HG02642 (cell line): ENCODE data around the gene NHERF2.
"Not testable (repeated sequence)": the region's sequence is repeated elsewhere in the genome, so short reads cannot be mapped to it uniquely, and the experiment has no call there.

Experiments used
- ATAC-seq: cut with Tn5 transposase; IDR thresholded peaks from one replicate; pipeline ENCODE4 v1.9.1; 2021; ENCODE audit warnings: mild to moderate bottlenecking; ENCODE audit not compliant: unreplicated experiment, poor library complexity

Gene NHERF2

DNA sequence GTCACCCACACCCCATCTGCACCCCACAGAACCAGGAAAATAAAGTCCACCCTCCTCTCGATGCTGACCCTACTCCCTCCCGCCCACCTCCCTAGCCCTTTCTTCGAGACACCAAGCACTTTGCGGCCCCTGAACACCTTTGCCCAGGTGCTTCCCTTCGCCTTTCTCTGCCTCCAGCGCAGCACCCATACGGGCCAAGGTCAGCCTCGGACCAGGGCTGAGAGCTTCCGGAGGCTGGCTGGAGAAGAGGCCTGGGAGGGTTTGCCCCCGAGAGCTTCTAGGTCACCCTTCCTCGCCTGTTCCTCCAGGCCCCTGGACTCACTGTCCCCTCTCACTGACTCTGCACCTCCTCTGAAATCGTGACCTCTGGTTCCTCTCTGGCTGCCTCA lies 2.7 kb upstream of the NHERF2 start:
- no peak for ATAC-seq

DNA sequence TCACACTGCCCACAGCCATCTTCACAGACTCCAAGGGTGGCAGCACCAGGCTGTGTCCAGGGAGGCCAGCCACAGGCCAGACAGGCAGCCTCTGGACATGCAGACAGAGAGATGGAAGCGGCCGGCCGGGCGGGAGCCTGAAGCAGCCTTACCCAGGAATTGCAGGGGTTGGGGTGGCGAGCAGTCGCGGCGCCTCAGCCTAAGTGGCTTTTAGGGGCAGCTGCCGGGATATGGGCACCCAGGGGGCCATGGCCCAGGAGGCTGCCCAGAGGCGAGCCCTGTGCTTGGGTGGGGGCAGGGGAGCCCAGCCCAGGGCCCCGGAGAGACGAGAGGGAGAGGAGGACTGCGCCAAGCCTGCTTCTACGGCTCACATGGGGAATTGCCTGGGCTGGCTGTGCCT lies 1.5 kb upstream of the NHERF2 start:
- no peak for ATAC-seq

DNA sequence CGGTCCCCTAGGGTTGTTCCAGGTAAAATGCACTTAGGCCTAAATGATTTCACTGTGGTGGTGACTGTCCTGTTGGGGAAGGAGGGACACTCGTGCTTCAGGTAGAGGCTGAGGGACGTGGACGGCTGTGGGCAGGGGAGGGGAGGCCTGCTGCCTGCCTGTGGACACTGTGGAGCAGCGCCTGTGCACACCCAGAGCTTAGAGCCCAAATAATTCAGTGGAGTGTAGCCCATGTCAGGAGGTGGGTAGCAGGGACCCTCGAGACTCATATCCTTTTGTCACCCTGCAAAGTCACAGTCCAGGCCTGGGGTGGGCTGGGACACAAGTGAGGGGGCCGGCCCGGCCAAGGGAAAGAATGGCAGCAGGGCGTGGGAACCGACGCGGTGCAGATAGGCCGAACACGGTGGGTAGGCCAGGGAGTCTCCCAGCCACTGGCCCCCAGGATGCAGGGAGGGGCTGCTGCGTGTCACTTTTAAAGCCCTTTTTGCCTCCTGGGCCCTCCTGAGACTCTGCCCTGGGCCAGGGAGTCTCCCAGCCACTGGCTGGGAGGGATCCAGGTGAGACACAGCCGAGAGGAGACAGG lies 733 bp upstream of the NHERF2 start:
- no peak for ATAC-seq

DNA sequence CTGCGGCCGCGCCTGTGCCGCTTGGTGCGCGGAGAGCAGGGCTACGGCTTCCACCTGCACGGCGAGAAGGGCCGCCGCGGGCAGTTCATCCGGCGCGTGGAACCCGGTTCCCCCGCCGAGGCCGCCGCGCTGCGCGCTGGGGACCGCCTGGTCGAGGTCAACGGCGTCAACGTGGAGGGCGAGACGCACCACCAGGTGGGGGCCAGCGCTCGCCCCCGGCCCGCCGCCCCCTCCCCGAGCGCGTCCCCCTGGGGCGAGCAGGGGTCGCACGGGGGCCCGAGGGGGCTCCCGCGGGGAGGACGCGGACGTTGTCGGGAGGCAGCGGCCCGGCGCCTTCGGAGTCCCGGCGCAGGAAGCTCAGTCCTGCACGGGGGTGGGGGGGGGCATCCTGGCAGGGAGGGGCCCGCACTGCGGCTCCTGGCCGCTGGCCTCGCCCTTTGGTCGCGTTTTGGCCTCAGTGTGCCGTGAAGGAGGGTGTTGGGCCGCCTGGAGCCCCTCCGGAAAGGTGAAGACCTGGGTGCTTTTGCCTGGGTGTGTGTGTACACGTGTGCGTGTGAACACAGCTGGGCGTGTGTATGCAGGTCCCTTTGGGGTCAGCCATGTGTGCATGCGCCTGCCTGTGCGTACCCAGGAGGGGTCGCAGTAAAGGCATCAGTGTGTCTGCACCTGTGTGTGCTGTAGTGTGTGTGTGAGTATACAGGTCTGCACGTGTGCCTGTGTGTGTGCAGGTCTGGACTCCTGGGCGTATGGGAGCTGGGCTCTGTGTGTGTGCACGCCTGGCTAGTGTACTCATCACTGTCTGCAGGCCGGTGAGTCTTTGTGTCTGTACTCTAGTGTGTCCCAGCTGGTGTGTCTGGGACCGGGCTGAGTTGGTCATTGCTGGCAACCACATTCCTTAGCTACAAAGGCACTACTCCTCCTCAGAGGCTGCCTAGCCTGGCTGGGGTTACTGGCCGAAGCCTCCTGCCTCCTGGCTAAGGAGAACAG lies 615 bp downstream of the NHERF2 start:
- no peak for ATAC-seq

DNA sequence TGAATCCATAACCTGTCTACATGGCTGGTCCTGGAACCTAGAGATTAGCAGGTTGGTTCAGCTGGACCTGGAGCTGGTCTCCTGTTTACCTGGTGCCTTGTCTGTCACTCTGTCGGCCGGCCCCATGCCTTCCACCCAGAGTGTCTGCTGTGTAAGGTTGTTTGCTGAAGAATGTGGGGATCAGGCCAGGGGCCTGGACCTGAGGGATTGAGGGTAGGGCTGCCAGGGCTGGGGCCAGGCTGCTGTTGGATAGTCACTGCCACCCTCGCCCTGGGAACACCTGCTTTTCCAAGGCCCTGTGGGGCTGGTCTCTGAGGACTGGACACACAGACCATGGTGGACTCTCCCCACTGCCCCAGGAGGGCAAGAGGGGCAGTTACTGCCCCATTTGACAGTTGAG lies 1.4 kb downstream of the NHERF2 start:
- no peak for ATAC-seq

DNA sequence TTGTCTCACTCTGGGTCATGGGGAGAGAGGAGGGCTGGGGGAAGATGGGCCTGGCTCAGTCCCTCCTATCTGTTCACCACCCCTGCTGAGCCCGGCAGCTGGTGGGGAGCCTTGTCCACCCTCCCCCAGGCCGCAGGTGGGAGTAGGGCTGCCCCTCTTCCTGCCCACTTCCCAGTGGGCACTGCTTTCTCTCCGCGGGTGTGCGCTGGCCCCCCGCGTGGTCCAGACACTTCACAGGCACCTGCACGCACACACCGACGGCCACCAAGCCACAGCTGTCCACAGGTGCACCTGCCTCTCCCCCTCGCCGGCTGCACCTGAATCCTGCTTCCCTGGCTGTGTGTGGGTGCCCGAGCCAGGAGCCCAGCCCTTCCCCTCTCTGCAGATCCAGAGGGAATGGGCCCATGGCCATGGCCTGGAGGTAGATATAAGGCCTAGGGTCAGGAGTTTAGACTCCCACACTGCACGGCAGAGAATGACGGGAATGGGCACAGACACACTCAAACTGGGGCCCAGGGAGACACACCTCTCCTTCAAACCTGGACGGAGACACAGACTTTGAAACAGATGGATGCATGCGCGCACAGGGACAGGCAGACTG lies 2.0 kb downstream of the NHERF2 start:
- no peak for ATAC-seq

DNA sequence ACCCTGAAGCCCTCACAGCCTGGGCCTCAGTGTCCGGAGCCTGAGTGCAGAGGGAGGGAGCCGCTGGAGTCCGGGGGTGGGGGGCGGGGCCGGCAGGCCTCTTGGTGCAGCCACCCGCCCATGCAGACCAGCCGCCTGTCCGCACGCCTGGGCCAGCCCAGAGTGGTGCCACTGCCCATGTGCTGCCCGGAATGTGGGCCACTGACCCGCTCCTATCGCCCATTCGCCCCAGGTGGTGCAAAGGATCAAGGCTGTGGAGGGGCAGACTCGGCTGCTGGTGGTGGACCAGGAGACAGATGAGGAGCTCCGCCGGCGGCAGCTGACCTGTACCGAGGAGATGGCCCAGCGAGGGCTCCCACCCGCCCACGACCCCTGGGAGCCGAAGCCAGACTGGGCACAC lies 2.6 kb downstream of the NHERF2 start:
- ATAC-seq, result no peak

DNA sequence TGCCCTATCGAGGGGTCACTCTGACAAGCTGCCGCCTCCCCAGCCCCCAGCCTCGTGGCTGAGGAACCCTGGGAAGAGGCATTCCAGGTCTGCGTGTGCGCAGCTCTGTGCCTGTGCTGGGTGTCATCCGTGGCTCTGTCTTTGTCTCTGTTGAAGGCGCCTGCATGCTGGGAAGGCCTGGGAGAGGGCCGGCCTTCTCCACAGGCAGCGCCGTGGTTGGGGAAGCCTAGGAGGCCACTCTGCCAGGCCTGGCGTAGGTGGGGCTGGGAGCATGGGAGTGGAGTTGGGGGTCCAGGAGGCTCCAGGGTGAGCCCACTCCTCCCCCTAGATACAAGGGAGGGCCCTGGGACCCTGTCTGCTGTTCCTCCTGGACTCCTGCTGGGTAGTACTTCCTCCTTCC lies 3.3 kb downstream of the NHERF2 start:
- ATAC-seq, result no peak

DNA sequence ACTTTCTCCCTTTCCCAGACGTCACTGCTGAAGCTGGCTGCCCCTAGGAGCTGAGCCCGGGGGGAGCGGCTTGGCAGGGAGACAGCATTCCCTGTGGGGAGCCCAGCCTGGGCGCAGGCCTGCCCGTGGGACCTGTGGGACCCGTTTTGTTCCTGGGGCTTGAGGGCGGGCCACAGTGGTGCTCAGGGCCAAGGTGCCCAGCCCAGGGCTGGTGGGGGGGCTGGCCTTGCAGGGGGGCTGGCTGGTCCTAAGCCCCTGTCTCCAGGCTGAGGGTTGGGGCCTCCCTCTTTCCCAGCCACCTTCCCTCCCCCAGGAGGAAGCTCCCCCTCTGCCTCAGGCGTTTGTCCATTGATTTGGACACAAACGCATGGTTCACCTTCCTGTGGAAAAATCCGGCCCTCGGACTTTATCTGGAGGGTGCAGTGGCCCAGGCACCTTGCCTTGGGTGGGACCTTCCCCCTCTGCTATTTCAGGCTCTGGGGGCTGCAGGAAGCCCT lies 4.4 kb downstream of the NHERF2 start:
- no peak for ATAC-seq

DNA sequence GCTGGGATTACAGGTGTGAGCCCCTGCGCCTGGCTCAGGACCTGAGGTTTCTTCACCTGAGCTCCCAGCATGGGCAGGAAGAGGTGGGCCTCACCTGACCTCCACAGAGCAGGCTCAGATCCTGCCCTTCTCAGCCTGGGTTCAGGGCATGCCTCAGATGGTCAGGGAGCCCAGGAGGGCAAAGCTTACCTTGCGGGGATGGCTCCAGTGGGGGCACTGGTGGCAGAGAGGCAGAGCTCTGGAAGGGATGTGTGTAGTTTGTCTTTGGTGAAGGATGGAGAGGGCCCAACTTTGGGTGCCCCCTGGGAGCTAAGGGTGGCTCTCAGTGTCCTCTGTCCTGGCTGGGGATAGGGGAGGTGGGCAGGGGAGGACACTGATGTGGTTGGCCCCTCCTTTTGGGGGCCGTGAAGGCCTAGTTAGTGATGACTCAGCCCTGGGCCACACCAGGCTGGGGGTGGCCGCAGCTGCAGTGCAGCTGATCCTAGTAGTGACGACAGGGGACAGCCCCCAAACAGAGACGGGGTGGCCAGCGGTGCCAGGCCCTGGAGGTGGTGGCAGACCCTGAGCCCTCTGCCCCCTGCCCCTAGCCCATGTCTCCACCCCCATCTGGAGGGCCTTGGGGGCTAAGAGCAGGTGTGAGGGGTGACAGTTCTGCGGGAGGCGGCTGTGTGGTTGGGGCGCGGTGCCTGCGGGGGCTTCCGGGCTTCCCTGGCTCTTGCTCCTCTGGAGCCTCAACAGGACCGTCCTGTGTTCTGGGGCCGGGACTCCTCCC lies 5.8 kb downstream of the NHERF2 start:
- no peak for ATAC-seq

DNA sequence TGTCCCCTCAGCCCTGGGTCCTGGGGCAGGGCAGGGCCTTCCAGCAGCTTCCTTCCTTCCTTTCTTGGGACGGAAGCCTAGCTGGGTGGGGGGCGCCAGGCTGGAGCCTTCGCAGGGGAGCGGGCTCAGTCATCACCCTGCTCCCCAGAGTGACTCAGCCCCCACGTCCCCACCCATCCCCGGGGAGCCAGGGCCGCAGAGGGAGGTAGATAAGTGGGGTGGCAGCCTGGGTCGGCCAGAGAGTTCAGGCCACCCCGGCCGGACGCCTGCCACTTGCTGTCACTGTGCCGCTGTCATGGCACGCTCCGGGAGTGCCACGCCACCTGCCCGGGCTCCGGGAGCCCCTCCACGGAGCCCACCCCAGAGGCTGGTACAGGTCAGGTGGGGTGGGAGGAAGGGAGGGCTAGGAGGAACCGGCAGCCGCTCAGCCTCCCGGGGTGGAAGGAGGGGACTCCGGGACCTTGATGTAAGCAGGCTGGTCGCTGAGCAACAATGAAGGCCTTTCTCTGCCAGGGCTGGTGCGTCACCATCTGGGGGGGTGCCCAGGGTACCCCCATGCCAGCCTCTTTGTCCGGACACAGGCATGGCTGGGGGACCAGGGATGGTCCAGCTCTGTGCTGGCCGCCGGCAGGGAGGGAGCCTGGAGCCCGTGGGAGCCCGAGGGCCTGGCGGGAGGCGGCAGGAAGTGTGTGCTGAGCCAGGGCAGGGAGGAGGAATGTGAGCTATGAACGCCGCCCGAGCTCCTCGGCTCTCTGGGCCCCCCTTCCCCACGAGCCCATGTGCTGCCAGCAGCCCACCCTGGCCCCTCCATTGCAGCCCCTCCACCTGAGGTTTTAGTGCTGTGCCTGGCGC lies 6.6 kb downstream of the NHERF2 start:
- no peak for ATAC-seq

DNA sequence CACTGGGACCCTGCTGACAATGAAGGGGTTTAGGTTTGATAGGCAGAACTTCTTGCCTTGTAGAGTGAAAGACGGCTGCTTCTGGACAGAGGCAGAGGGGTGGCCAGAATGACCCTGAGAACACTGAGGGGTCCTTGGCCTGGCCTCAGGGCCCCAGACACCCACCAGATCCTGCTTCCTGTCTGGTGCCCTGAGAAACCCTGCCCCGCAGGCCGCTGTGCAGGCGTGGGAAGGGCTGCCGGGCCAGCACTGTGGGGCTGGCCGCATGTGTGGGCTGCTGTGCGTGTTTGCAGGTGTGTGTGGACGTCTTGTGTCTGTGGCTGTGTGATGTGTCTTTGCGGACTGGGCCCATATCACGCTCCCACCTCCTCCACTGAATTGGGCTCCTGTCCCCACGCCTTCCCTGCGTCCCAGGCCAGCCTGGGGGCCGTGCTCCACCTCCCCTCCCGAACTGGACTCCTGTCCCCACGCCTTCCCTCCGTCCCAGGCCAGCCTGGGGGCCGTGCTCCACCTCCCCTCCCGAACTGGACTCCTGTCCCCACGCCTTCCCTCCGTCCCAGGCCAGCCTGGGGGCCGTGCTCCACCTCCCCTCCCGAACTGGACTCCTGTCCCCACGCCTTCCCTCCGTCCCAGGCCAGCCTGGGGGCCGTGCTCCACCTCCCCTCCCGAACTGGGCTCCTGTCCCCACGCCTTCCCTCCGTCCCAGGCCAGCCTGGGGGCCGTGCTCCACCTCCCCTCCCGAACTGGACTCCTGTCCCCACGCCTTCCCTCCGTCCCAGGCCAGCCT lies 7.4 kb downstream of the NHERF2 start:
- ATAC-seq, result not testable (repeated sequence)

DNA sequence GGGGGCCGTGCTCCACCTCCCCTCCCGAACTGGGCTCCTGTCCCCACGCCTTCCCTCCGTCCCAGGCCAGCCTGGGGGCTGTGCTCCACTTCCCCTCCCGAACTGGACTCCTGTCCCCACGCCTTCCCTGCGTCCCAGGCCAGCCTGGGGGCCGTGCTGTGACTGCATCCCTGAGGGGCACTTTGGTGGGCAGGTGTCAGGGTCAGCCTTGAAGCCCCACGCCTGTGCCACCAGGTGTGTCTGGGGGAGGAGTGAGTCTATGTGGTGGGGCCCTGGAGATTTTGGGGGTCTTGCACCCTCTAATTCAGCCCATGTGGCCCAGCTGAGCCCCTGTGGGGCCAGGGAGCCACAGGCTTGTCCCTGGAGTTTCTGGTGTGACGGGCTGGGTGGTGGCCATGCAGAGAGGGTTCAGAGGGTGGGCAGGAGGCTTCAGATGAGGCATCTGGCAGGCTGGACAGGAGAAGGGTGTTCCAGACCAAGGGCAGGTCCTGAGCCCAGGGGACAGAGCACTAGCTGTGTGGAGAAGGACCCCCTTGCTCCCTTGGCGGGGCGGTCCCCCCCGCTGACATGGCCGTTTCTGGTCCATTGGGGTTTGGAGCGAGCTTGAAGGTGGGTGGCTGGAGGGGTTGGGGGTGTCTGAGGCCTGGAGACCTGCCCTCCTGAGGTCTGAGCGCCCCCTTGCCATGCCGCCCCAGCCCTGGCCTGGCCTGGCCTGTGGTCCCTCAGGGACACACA lies 8.2 kb downstream of the NHERF2 start:
- no peak for ATAC-seq

DNA sequence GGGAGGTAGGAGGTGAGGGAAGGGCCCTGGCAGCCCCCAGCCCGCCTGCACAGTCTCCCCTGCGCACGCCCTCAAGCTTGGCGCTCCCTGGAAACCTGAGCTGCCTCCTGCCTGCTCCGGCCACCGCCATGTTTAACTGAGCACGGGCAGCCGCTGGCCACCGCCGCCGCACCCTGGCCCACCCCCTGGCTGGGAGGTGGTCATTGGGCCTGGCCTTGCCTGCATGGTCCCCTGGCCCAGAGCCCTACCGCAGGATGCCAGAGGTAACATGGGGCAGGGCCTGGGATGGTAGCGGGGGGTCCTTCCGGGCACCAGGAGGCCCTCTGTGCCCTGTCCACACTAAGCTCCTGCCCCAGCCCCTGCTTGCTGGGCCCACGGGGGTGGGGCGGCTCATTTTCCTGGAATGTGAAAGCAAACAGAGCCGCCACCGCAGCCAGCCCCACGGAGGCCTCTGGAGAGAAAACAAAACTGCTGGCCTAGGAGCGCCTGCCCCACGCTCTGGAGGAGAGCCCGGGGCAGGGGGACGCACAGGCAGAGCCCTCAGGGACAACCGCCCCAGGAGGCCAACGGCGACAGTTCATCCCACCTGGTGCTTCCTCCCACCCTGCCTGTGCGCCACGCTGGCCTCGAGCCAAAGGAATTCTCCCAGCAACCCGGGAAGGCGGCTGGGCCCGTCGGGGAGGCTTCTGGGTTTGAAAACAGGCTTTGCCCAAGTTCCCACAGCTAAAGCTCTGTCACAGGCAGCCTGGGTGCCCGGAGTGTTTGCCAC lies 8.9 kb downstream of the NHERF2 start:
- no peak for ATAC-seq

DNA sequence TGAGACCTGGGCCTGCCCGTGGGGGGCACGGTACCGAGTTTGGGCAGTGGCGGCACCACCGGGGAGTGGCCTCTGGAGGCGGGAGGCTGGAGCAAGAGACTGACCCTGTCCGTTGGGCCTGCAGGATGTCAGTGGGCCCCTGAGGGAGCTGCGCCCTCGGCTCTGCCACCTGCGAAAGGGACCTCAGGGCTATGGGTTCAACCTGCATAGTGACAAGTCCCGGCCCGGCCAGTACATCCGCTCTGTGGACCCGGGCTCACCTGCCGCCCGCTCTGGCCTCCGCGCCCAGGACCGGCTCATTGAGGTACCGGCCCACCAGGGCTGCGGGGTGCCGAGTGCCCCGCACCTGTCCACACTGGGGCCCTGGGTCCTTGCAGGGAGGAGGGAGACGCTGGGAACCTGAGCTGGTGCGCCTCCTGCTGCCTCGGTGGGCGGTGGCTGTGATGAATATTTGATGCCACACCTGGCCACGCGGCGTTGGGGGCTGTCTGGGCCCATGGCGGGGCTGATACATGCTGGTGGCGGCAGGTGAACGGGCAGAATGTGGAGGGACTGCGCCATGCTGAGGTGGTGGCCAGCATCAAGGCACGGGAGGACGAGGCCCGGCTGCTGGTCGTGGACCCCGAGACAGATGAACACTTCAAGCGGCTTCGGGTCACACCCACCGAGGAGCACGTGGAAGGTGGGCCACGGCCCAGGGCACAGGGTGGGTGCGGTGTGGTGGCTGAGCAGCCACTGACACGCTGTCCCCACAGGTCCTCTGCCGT lies 9.7 kb downstream of the NHERF2 start:
- no peak for ATAC-seq

DNA sequence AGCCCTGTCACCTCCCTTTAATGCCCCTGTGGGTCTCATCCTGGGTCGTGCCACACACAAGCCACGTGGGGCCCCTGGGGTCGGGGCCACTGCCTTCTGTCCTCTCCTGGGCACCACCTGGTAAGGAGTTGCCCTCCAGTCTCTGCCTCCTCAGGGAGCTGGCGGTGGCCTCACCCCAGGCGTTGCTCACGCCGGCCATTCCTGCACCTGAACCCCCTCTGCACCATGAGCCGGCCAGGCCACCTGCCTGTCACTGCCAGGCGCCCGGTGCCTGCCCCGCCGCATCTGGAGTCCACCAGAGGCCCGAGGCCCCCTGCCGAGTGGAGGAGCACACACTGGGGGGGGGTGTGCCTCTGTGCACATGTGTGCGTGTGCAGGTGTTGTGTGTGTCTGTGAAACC lies 10.4 kb downstream of the NHERF2 start:
- ATAC-seq, result no peak
